ENCODE data around the gene GPANK1.

DNA sequence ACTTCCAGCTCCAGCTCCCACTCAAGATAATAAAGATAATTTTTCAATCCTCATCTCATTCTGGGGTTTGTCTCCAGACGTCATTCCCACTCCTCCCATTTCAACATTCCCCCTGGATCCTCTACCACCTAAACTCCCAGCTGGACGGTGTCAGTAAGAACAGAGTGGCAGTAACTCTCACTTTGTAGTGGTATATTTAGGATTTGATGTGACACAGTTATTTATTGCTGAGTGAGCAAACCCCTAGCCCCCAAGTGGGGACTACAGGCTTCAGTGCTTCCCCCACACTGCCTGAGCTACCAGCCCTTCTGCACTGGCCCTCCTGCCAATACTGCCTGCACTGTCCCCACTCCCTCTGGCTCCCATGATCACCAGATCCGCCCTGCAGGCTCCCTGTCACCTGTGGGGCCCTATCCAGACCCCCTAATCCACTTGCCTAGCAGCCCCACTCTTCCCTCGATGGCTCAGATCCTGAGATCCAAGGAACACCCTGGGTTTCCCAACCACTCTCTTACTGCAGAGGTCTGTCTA is 6.6 kb downstream of the GPANK1 start:
- TF ChIP-seq, protein P1, sequence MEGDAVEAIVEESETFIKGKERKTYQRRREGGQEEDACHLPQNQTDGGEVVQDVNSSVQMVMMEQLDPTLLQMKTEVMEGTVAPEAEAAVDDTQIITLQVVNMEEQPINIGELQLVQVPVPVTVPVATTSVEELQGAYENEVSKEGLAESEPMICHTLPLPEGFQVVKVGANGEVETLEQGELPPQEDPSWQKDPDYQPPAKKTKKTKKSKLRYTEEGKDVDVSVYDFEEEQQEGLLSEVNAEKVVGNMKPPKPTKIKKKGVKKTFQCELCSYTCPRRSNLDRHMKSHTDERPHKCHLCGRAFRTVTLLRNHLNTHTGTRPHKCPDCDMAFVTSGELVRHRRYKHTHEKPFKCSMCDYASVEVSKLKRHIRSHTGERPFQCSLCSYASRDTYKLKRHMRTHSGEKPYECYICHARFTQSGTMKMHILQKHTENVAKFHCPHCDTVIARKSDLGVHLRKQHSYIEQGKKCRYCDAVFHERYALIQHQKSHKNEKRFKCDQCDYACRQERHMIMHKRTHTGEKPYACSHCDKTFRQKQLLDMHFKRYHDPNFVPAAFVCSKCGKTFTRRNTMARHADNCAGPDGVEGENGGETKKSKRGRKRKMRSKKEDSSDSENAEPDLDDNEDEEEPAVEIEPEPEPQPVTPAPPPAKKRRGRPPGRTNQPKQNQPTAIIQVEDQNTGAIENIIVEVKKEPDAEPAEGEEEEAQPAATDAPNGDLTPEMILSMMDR (IDR thresholded peaks at IDR 0.05) = no peak
- TF ChIP-seq EZH2 (IDR thresholded peaks at IDR 0.05; ENCODE audit: borderline replicate concordance, insufficient read depth, low read depth, low read length, poor library complexity, severe bottlenecking) = no peak

Data from B cell (primary cell).